K562 (cell line): ENCODE measurements around the gene GMDS. TPM values are rescaled to one million over a fixed set of nuclear protein-coding genes. Genes with fewer than 3 reads are reported as not detected.

Experiments
- ASH1L ChIP-seq: fragments of 450-650 bp; IDR thresholded peaks from 2 replicates; pipeline ENCODE4 v1.6.1; 2018; ENCODE audit warnings: borderline replicate concordance, mild to moderate bottlenecking, low read depth; ENCODE audit not compliant: partially characterized antibody
- BACH1 ChIP-seq: fragments of 200-800 bp; sonication (Bioruptor generic); IDR thresholded peaks from 2 replicates; pipeline ENCODE4 v1.6.1; 2016; ENCODE audit warnings: missing genetic modification characterization, missing compliant biosample characterization
- DEAF1 ChIP-seq: fragments of 450-650 bp; formaldehyde crosslinking; IDR thresholded peaks from 2 replicates; pipeline ENCODE4 v1.4.0; 2020; ENCODE audit warnings: mild to moderate bottlenecking, moderate library complexity
- E2F8 ChIP-seq: fragments of 450-650 bp; IDR thresholded peaks from 2 replicates; pipeline ENCODE4 v1.7.1; 2018; ENCODE audit warnings: mild to moderate bottlenecking, low read depth; ENCODE audit not compliant: partially characterized antibody
- FOXP4 ChIP-seq: sonication (generic); formaldehyde crosslinking; IDR thresholded peaks from 2 replicates; pipeline ENCODE4 v1.8.0; 2022; ENCODE audit warnings: mild to moderate bottlenecking, missing genetic modification reagents, borderline replicate concordance
- HNRNPH1 ChIP-seq: fragments of 200-400 bp; formaldehyde crosslinking; optimal IDR thresholded peaks from 2 replicates; pipeline ENCODE3; 2017; ENCODE audit warnings: low read depth, mild to moderate bottlenecking, low read length, moderate library complexity
- KDM1A ChIP-seq, 2 experiments: fragments of 450-650 bp; IDR thresholded peaks; 2 replicates each; pipeline ENCODE4 v1.6.1; 2016; ENCODE audit warnings: mild to moderate bottlenecking in 2 of 2
- MAX ChIP-seq: sonication (generic); formaldehyde crosslinking; IDR thresholded peaks from 2 replicates; pipeline ENCODE4 v1.9.0; 2022; ENCODE audit warnings: mild to moderate bottlenecking, missing genetic modification reagents
- NONO ChIP-seq, 2 experiments: fragments of 200-400 bp in 1 of 2; fragments of 450-650 bp in 1 of 2; formaldehyde crosslinking in 1 of 2; IDR thresholded peaks; 2 replicates each; pipeline ENCODE4 v1.6.1; 2017; ENCODE audit warnings: low read depth in 2 of 2, mild to moderate bottlenecking in 2 of 2, moderate library complexity in 2 of 2, low read length in 1 of 2
- PHF20 ChIP-seq: fragments of 450-650 bp; IDR thresholded peaks from 2 replicates; pipeline ENCODE4 v1.6.1; 2018; ENCODE audit not compliant: partially characterized antibody
- RAD51 ChIP-seq: fragments of 450-650 bp; IDR thresholded peaks from 2 replicates; pipeline ENCODE4 v1.7.1; 2016; ENCODE audit warnings: low read depth, mild to moderate bottlenecking, borderline replicate concordance
- RBM14 ChIP-seq: fragments of 200-400 bp; formaldehyde crosslinking; IDR thresholded peaks from 2 replicates; pipeline ENCODE4 v1.6.1; 2018; ENCODE audit warnings: low read depth, mild to moderate bottlenecking, low read length, moderate library complexity, borderline replicate concordance; ENCODE audit not compliant: insufficient read depth
- SMARCA4 ChIP-seq: fragments of 450-650 bp; IDR thresholded peaks from 2 replicates; pipeline ENCODE4 v1.6.1; 2016
- SMARCB1 ChIP-seq: IDR thresholded peaks from 2 replicates; pipeline ENCODE4 v1.6.1; 2011; ENCODE audit warnings: improper control_type of control experiment, low read depth; ENCODE audit not compliant: insufficient read length
- SMARCE1 ChIP-seq: fragments of 450-650 bp; IDR thresholded peaks from 2 replicates; pipeline ENCODE4 v1.7.1; 2016; ENCODE audit warnings: mild to moderate bottlenecking
- TEAD4 ChIP-seq, 2 experiments: sonication (generic) in 1 of 2; formaldehyde crosslinking in 1 of 2; IDR thresholded peaks; 2 replicates each; pipeline versions ENCODE4 v1.6.1 to v1.8.0; 2012 to 2022; ENCODE audit warnings: borderline replicate concordance in 1 of 2, inconsistent platforms in 1 of 2, low read length in 1 of 2, mild to moderate bottlenecking in 1 of 2, missing genetic modification reagents in 1 of 2
- ZC3H8 ChIP-seq: fragments of 450-650 bp; IDR thresholded peaks from 2 replicates; pipeline ENCODE4 v1.6.1; 2017
- ZFP36 ChIP-seq: fragments of 150-350 bp; IDR thresholded peaks from 2 replicates; pipeline ENCODE4 v1.6.1; 2018; ENCODE audit warnings: low read length, low read depth; ENCODE audit not compliant: partially characterized antibody
- ZFX ChIP-seq: sonication (generic); formaldehyde crosslinking; IDR thresholded peaks from 2 replicates; pipeline ENCODE4 v1.8.0; 2022; ENCODE audit warnings: mild to moderate bottlenecking, missing genetic modification reagents, moderate library complexity
- ZNF124 ChIP-seq: sonication (generic); formaldehyde crosslinking; IDR thresholded peaks from 2 replicates; pipeline ENCODE4 v1.8.1; 2022; ENCODE audit warnings: missing genetic modification reagents
- polyA plus RNA-seq, 8 experiments: library from polyadenylated mRNA; depleted of rRNA in 4 of 8; stranded (reverse) in 5 of 8; unstranded in 3 of 8; fragments of >200 nt; fragmentation: Nextera tagmentation in 2 of 8; fragmentation: Illumina TruSeq in 1 of 8; extraction: Ambion mirVana in 2 of 8; extraction: Trizol in 1 of 8; gene quantifications; 2 replicates each; pipeline versions ENCODE4 v1.2.1 to v1.2.3, GENCODE V29; 2011 to 2014; ENCODE audit warnings: inconsistent platforms in 1 of 8, missing spikeins in 1 of 8
- total RNA-seq, 7 experiments: library from RNA; depleted of rRNA in 6 of 7; stranded (reverse); fragments of >200 nt in 6 of 7; fragmentation: Illumina TruSeq in 2 of 7; extraction: Trizol in 2 of 7; gene quantifications; 2 replicates each; pipeline versions ENCODE4 v1.2.1 to v1.2.3, GENCODE V29; 2011 to 2021; ENCODE audit warnings: low replicate concordance in 1 of 7

GMDS gene
- total and polyA plus RNA-seq, 9 of the 15 experiments (the other 6 are each of a cell fraction or from before 2014, with no cell fraction given): 0.48 to 31.8 (median 13.4) TPM

- TF ChIP-seq ASH1L: no peak
- TF ChIP-seq SMARCB1: no peak
- TF ChIP-seq HNRNPH1: no peak
- TF ChIP-seq ZFX (CRISPR knock-in tag): peak; percentile 81
- TF ChIP-seq RAD51: no peak
- no peak for TF ChIP-seq DEAF1 (CRISPR knock-in tag)
- no peak for TF ChIP-seq MAX (CRISPR knock-in tag)
- TF ChIP-seq RBM14: no peak
- no peak for TF ChIP-seq E2F8
- no peak for TF ChIP-seq BACH1 (tag)
- no peak for TF ChIP-seq ZC3H8
- TF ChIP-seq PHF20: peak; percentile 69
- no peak for TF ChIP-seq ZNF124 (CRISPR knock-in tag)
- peak; percentile 64 for TF ChIP-seq SMARCA4
- TF ChIP-seq KDM1A (IDR thresholded peaks at IDR 0.05): no peak
- peak; percentile 56; the same call in 1 of the 2 replicates for TF ChIP-seq SMARCE1
- TF ChIP-seq ZFP36: no peak
- 0 out of 2 replicates have a peak, but pooled peaks have one; percentile 7 for TF ChIP-seq TEAD4 (IDR thresholded peaks at IDR 0.05; ENCODE audit: low read length)
- TF ChIP-seq TEAD4 (CRISPR knock-in tag; IDR thresholded peaks at IDR 0.05; ENCODE audit: borderline replicate concordance): no peak
- no peak for TF ChIP-seq NONO (IDR thresholded peaks at IDR 0.05; ENCODE audit: low read depth in 2 of 2, low read length in 1 of 2)
- no peak for TF ChIP-seq FOXP4
- TF ChIP-seq, all 486 proteins: peak for 38
Measured at GRCh38 chr6:2245877-2246863, 765 bp upstream of the GMDS start (continued).
